Mesenchymal stem cell (in vitro differentiated cells and primary cell): ENCODE results near the gene NECAB2.

ENCODE experiments used
- DNase-seq: peaks from one replicate; pipeline ENCODE4 v3.0.0-alpha.2; 2013
- H2AFZ ChIP-seq: one replicate; pipeline ENCODE4 v1.6.1; 2013; ENCODE audit warnings: low read depth, mild to moderate bottlenecking, control low read depth, inconsistent platforms, low read length, moderate library complexity
- H2AK5ac ChIP-seq: 2 replicates; pipeline ENCODE4 v1.6.1; 2013; ENCODE audit warnings: low read length, moderate library complexity, mild to moderate bottlenecking, inconsistent platforms; ENCODE audit not compliant: severe bottlenecking
- H2BK120ac ChIP-seq: one replicate; pipeline ENCODE4 v1.6.1; 2013; ENCODE audit warnings: low read depth, mild to moderate bottlenecking, inconsistent platforms, low read length, moderate library complexity
- H2BK12ac ChIP-seq, 2 experiments: one replicate each; pipeline ENCODE4 v1.6.1; 2013; ENCODE audit warnings: inconsistent platforms in 2 of 2, low read length in 2 of 2, mild to moderate bottlenecking in 2 of 2, moderate library complexity in 2 of 2, control low read depth in 1 of 2
- H2BK15ac ChIP-seq: one replicate; pipeline ENCODE4 v1.6.1; 2013; ENCODE audit warnings: mild to moderate bottlenecking, low read depth, inconsistent platforms; ENCODE audit not compliant: poor library complexity, severe bottlenecking
- H2BK5ac ChIP-seq: 2 replicates; pipeline ENCODE4 v1.6.1; 2013; ENCODE audit warnings: low read depth, mild to moderate bottlenecking, low read length, control low read depth, inconsistent platforms; ENCODE audit not compliant: poor library complexity, severe bottlenecking
- H3K14ac ChIP-seq, 2 experiments: one replicate each; pipeline ENCODE4 v1.6.1; 2013; ENCODE audit warnings: inconsistent platforms in 2 of 2, low read length in 2 of 2, control low read depth in 1 of 2, mild to moderate bottlenecking in 1 of 2, moderate library complexity in 1 of 2
- H3K18ac ChIP-seq, 2 experiments: one replicate each; pipeline ENCODE4 v1.6.1; 2013; ENCODE audit warnings: inconsistent platforms in 2 of 2, low read length in 2 of 2, control low read depth in 1 of 2, low read depth in 1 of 2, mild to moderate bottlenecking in 1 of 2
- H3K23ac ChIP-seq, 2 experiments: one replicate each; pipeline ENCODE4 v1.6.1; 2013; ENCODE audit warnings: inconsistent platforms in 2 of 2, low read length in 2 of 2, mild to moderate bottlenecking in 2 of 2, moderate library complexity in 2 of 2, control low read depth in 1 of 2
- H3K27ac ChIP-seq: 2 replicates; pipeline ENCODE4 v1.5.1; 2013; ENCODE audit warnings: mild to moderate bottlenecking, moderate library complexity, low read length, control low read depth, inconsistent platforms; ENCODE audit not compliant: poor library complexity, severe bottlenecking
- H3K27me3 ChIP-seq, 2 experiments: 2 replicates each; pipeline versions ENCODE4 v1.6.1 to v1.7.0; 2013; ENCODE audit warnings: low read length in 2 of 2, mild to moderate bottlenecking in 2 of 2, moderate library complexity in 2 of 2, control low read depth in 1 of 2, inconsistent platforms in 1 of 2; ENCODE audit not compliant: control insufficient read depth in 1 of 2, insufficient read depth in 1 of 2
- H3K36me3 ChIP-seq, 2 experiments: 2 replicates each; pipeline versions ENCODE4 v1.6.1 to v1.7.0; 2013; ENCODE audit warnings: low read length in 2 of 2, control low read depth in 1 of 2, inconsistent platforms in 1 of 2, low read depth in 1 of 2, mild to moderate bottlenecking in 1 of 2; ENCODE audit not compliant: insufficient read depth in 2 of 2, control insufficient read depth in 1 of 2
- H3K4ac ChIP-seq, 2 experiments: one replicate each; pipeline ENCODE4 v1.6.1; 2013; ENCODE audit warnings: inconsistent platforms in 2 of 2, low read length in 2 of 2, mild to moderate bottlenecking in 2 of 2, moderate library complexity in 2 of 2, control low read depth in 1 of 2, low read depth in 1 of 2
- H3K4me1 ChIP-seq: 2 replicates; pipeline ENCODE4 v1.6.1; 2013; ENCODE audit warnings: low read depth, low read length, control low read depth; ENCODE audit not compliant: control insufficient read depth, insufficient read depth
- H3K4me2 ChIP-seq: 2 replicates; pipeline ENCODE4 v1.6.1; 2013; ENCODE audit warnings: low read length, mild to moderate bottlenecking, inconsistent platforms; ENCODE audit not compliant: poor library complexity, severe bottlenecking
- H3K4me3 ChIP-seq, 2 experiments: 2 replicates each; pipeline versions ENCODE4 v1.5.1 to v1.7.0; 2013; ENCODE audit warnings: low read length in 2 of 2, mild to moderate bottlenecking in 2 of 2, control low read depth in 1 of 2, low read depth in 1 of 2; ENCODE audit not compliant: insufficient read depth in 1 of 2
- H3K79me1 ChIP-seq: replicated peaks from 2 replicates; pipeline ENCODE4 v1.6.1; 2013; ENCODE audit warnings: mild to moderate bottlenecking, control low read depth, low read length, inconsistent platforms; ENCODE audit not compliant: poor library complexity, severe bottlenecking
- H3K9ac ChIP-seq: 2 replicates; pipeline ENCODE4 v1.7.0; 2013; ENCODE audit warnings: mild to moderate bottlenecking, low read length, moderate library complexity
- H3K9me3 ChIP-seq: 2 replicates; pipeline ENCODE4 v1.7.0; 2013; ENCODE audit warnings: mild to moderate bottlenecking, low read length; ENCODE audit not compliant: control insufficient read depth
- H4K8ac ChIP-seq: one replicate; pipeline ENCODE4 v1.6.1; 2013; ENCODE audit warnings: inconsistent platforms, mild to moderate bottlenecking, low read length, moderate library complexity
- H4K91ac ChIP-seq: one replicate; pipeline ENCODE4 v1.6.1; 2013; ENCODE audit warnings: mild to moderate bottlenecking, low read length, inconsistent platforms
- WGBS: methylation state at CpG from one replicate; pipeline ENCODE4 v1.1.7; 2013; ENCODE audit warnings: mixed read lengths; 5-methylcytosine and 5-hydroxymethylcytosine counted together

Gene NECAB2

GRCh38 chr16:83968891-83969649, 1.0 kb downstream of the NECAB2 start:
- Histone ChIP-seq H2BK5ac (no peak overlapping the region), H2BK12ac (no peak overlapping the region), H3K79me1 (no peaks in the 10 kb centered on the region), H3K27me3 (peaks cover 9 to 34% of the 10 kb centered on the region in 2 experiments), H3K4me1 (peaks cover 7% of the 10 kb centered on the region), H4K8ac (no peak overlapping the region), H3K4me3 (no peak overlapping the region), H4K91ac (no peak overlapping the region), H2BK15ac (peak overlapping the region; percentile 15), H2AK5ac (no peak overlapping the region), H3K9me3 (no peaks in the 10 kb centered on the region), H3K18ac (no peak overlapping the region), H3K4ac (no peak overlapping the region), H3K4me2 (no peak overlapping the region), H2BK120ac (no peak overlapping the region), H2AFZ (no peak overlapping the region), H3K27ac (no peak overlapping the region), H3K9ac (no peak overlapping the region), H3K23ac (no peak overlapping the region), H3K36me3 (peaks cover 8 to 10% of the 10 kb centered on the region in 2 experiments), H3K14ac (no peak overlapping the region)
- 2% methylated on average over 36 of the region's 45 CpGs for WGBS
- no peak for DNase-seq

- Histone ChIP-seq H3K9ac (no peak overlapping the region), H3K36me3 (peaks cover 8 to 9% of the 10 kb centered on the region in 2 experiments), H3K9me3 (no peaks in the 10 kb centered on the region), H4K8ac (no peak overlapping the region), H3K4me1 (peaks cover 7% of the 10 kb centered on the region), H2AK5ac (no peak overlapping the region), H3K4me3 (no peak overlapping the region), H3K23ac (no peak overlapping the region), H3K27ac (no peak overlapping the region), H4K91ac (no peak overlapping the region), H2AFZ (no peak overlapping the region), H3K27me3 (peaks cover 9 to 34% of the 10 kb centered on the region in 2 experiments), H2BK12ac (no peak overlapping the region), H3K14ac (no peak overlapping the region), H2BK15ac (no peak overlapping the region), H2BK120ac (no peak overlapping the region), H3K4me2 (no peak overlapping the region), H2BK5ac (no peak overlapping the region), H3K18ac (no peak overlapping the region), H3K4ac (no peak overlapping the region), H3K79me1 (no peaks in the 10 kb centered on the region)
- 44% methylated on average over 14 of the region's 18 CpGs for WGBS
- no peak for DNase-seq
Observed at GRCh38 chr16:83969771-83970429, 1.9 kb downstream of the NECAB2 start.

GRCh38 chr16:83970430-83970815, 2.4 kb downstream of the NECAB2 start:
- no peak overlapping the region for H2BK5ac ChIP-seq
- H3K4me2 ChIP-seq = no peak overlapping the region
- H3K79me1 ChIP-seq = no peaks in the 10 kb centered on the region
- no peak overlapping the region for H3K23ac ChIP-seq
- H3K4me3 ChIP-seq = no peak overlapping the region
- no peak overlapping the region for H2BK15ac ChIP-seq
- H2AFZ ChIP-seq = no peak overlapping the region
- H2BK12ac ChIP-seq = no peak overlapping the region
- H3K27me3 ChIP-seq = peaks cover 9 to 34% of the 10 kb centered on the region in 2 experiments
- H2AK5ac ChIP-seq = no peak overlapping the region
- no peak overlapping the region for H3K4ac ChIP-seq
- no peak overlapping the region for H2BK120ac ChIP-seq
- H4K8ac ChIP-seq = no peak overlapping the region
- no peak overlapping the region for H3K9ac ChIP-seq
- no peaks in the 10 kb centered on the region for H3K9me3 ChIP-seq
- H3K36me3 ChIP-seq = peaks cover 3 to 7% of the 10 kb centered on the region in 2 experiments
- no peak for DNase-seq
- no peak overlapping the region for H3K18ac ChIP-seq
- H3K4me1 ChIP-seq = peaks cover 7% of the 10 kb centered on the region
- no peak overlapping the region for H3K27ac ChIP-seq
- H3K14ac ChIP-seq = no peak overlapping the region
- 64% methylated on average over 6 of the region's 6 CpGs for WGBS
- H4K91ac ChIP-seq = no peak overlapping the region
